Measurements from ENCODE around the gene ACOD1. TPM values are rescaled to one million over a fixed set of nuclear protein-coding genes. Genes with fewer than 3 reads are reported as not detected.

The ACOD1 gene
- total and polyA plus RNA-seq, 4 donors, result not detected

- no peaks in the 10 kb centered on the region for H3K4me1 ChIP-seq (ENCODE audit: control insufficient read depth in 1 of 2, insufficient read depth in 2 of 2, low read length in 2 of 2)
- H3K27me3 ChIP-seq (ENCODE audit: control insufficient read depth in 1 of 2, insufficient read depth in 2 of 2, low read length in 1 of 2), result no peaks in the 10 kb centered on the region
- DNase-seq (no peak), ATAC-seq (ENCODE audit: low FRiP score) (no peak)
- no peak overlapping the region for H3K4me3 ChIP-seq (ENCODE audit: low read length in 2 of 2)
- no peak overlapping the region for H3K27ac ChIP-seq (ENCODE audit: low read depth in 1 of 2, low read length in 2 of 2)
- intact Hi-C loops (cut with DNase I), result no loop called here
- WGBS, 2 donors, result 76 to 83% methylated on average over 1 of the region's 1 CpG
- no peaks in the 10 kb centered on the region for H3K36me3 ChIP-seq (ENCODE audit: control insufficient read depth in 1 of 2, insufficient read depth in 2 of 2, low read length in 1 of 2)
- H3K9me3 ChIP-seq (ENCODE audit: control insufficient read depth, low read length), result no peaks in the 10 kb centered on the region
Measured at GRCh38 chr13:76925115-76925514, 23.2 kb upstream of the ACOD1 start.

GRCh38 chr13:76927955-76928354 is 20.4 kb upstream of the ACOD1 start:
- Histone ChIP-seq H3K4me1 (ENCODE audit: control insufficient read depth in 1 of 2, insufficient read depth in 2 of 2, low read length in 2 of 2) (no peaks in the 10 kb centered on the region), H3K4me3 (ENCODE audit: low read length in 2 of 2) (no peak overlapping the region), H3K27ac (ENCODE audit: low read depth in 1 of 2, low read length in 2 of 2) (no peak overlapping the region), H3K9me3 (ENCODE audit: control insufficient read depth, low read length) (peaks cover 2% of the 10 kb centered on the region), H3K36me3 (ENCODE audit: control insufficient read depth in 1 of 2, insufficient read depth in 2 of 2, low read length in 1 of 2) (no peaks in the 10 kb centered on the region), H3K27me3 (ENCODE audit: control insufficient read depth in 1 of 2, insufficient read depth in 2 of 2, low read length in 1 of 2) (no peaks in the 10 kb centered on the region)
- DNase-seq (no peak), ATAC-seq (ENCODE audit: low FRiP score) (no peak)
- 87 to 91% methylated on average over 5 of the region's 5 CpGs for WGBS, 2 donors
- intact Hi-C loops (cut with DNase I), result no loop called here

GRCh38 chr13:76928456-76928855 is 19.9 kb upstream of the ACOD1 start:
- intact Hi-C loops (cut with DNase I), result no loop called here
- peaks cover 2% of the 10 kb centered on the region for H3K9me3 ChIP-seq (ENCODE audit: control insufficient read depth, low read length)
- no peaks in the 10 kb centered on the region for H3K27me3 ChIP-seq (ENCODE audit: control insufficient read depth in 1 of 2, insufficient read depth in 2 of 2, low read length in 1 of 2)
- no peaks in the 10 kb centered on the region for H3K36me3 ChIP-seq (ENCODE audit: control insufficient read depth in 1 of 2, insufficient read depth in 2 of 2, low read length in 1 of 2)
- ATAC-seq (ENCODE audit: low FRiP score), result no peak
- no peaks in the 10 kb centered on the region for H3K4me1 ChIP-seq (ENCODE audit: control insufficient read depth in 1 of 2, insufficient read depth in 2 of 2, low read length in 2 of 2)
- H3K27ac ChIP-seq (ENCODE audit: low read depth in 1 of 2, low read length in 2 of 2), result no peak overlapping the region
- no peak for DNase-seq
- H3K4me3 ChIP-seq (ENCODE audit: low read length in 2 of 2), result no peak overlapping the region
- 89 to 92% methylated on average over 3 of the region's 3 CpGs for WGBS, 2 donors

GRCh38 chr13:76929320-76929719 is 19.0 kb upstream of the ACOD1 start:
- Histone ChIP-seq H3K36me3 (ENCODE audit: control insufficient read depth in 1 of 2, insufficient read depth in 2 of 2, low read length in 1 of 2) (no peaks in the 10 kb centered on the region), H3K4me1 (ENCODE audit: control insufficient read depth in 1 of 2, insufficient read depth in 2 of 2, low read length in 2 of 2) (no peaks in the 10 kb centered on the region), H3K27me3 (ENCODE audit: control insufficient read depth in 1 of 2, insufficient read depth in 2 of 2, low read length in 1 of 2) (no peaks in the 10 kb centered on the region), H3K9me3 (ENCODE audit: control insufficient read depth, low read length) (peaks cover 2% of the 10 kb centered on the region), H3K27ac (ENCODE audit: low read depth in 1 of 2, low read length in 2 of 2) (no peak overlapping the region), H3K4me3 (ENCODE audit: low read length in 2 of 2) (no peak overlapping the region)
- ATAC-seq (ENCODE audit: low FRiP score), result no peak
- no peak for DNase-seq
- intact Hi-C loops (cut with DNase I), result no loop called here
- WGBS, 2 donors, result 94 to 95% methylated on average over 8 of the region's 8 CpGs

- ATAC-seq (ENCODE audit: low FRiP score), result no peak
- no peak overlapping the region for H3K4me3 ChIP-seq (ENCODE audit: low read length in 2 of 2)
- peaks cover 2% of the 10 kb centered on the region for H3K9me3 ChIP-seq (ENCODE audit: control insufficient read depth, low read length)
- intact Hi-C loops (cut with DNase I), result no loop called here
- H3K36me3 ChIP-seq (ENCODE audit: control insufficient read depth in 1 of 2, insufficient read depth in 2 of 2, low read length in 1 of 2), result no peaks in the 10 kb centered on the region
- H3K27ac ChIP-seq (ENCODE audit: low read depth in 1 of 2, low read length in 2 of 2), result no peak overlapping the region
- no peaks in the 10 kb centered on the region for H3K27me3 ChIP-seq (ENCODE audit: control insufficient read depth in 1 of 2, insufficient read depth in 2 of 2, low read length in 1 of 2)
- 60 to 62% methylated on average over 2 of the region's 2 CpGs for WGBS, 2 donors
- no peaks in the 10 kb centered on the region for H3K4me1 ChIP-seq (ENCODE audit: control insufficient read depth in 1 of 2, insufficient read depth in 2 of 2, low read length in 2 of 2)
- no peak for DNase-seq
Measured at GRCh38 chr13:76929851-76930374, 18.4 kb upstream of the ACOD1 start.

GRCh38 chr13:76932076-76932475 is 16.2 kb upstream of the ACOD1 start:
- Histone ChIP-seq H3K4me3 (ENCODE audit: low read length in 2 of 2) (no peak overlapping the region), H3K27me3 (ENCODE audit: control insufficient read depth in 1 of 2, insufficient read depth in 2 of 2, low read length in 1 of 2) (no peaks in the 10 kb centered on the region), H3K36me3 (ENCODE audit: control insufficient read depth in 1 of 2, insufficient read depth in 2 of 2, low read length in 1 of 2) (no peaks in the 10 kb centered on the region), H3K9me3 (ENCODE audit: control insufficient read depth, low read length) (peaks cover 2% of the 10 kb centered on the region), H3K27ac (ENCODE audit: low read depth in 1 of 2, low read length in 2 of 2) (no peak overlapping the region), H3K4me1 (ENCODE audit: control insufficient read depth in 1 of 2, insufficient read depth in 2 of 2, low read length in 2 of 2) (no peaks in the 10 kb centered on the region)
- DNase-seq (no peak), ATAC-seq (ENCODE audit: low FRiP score) (no peak)
- 70 to 78% methylated on average over 4 of the region's 4 CpGs for WGBS, 2 donors
- intact Hi-C loops (cut with DNase I), result no loop called here

GRCh38 chr13:76934671-76935070 is 13.6 kb upstream of the ACOD1 start:
- intact Hi-C loops (cut with DNase I), result no loop called here
- DNase-seq, result no peak
- 97 to 98% methylated on average over 1 of the region's 1 CpG for WGBS, 2 donors
- no peak for ATAC-seq (ENCODE audit: low FRiP score)
- no peak overlapping the region for H3K4me3 ChIP-seq (ENCODE audit: low read length in 2 of 2)
- no peak overlapping the region for H3K27ac ChIP-seq (ENCODE audit: low read depth in 1 of 2, low read length in 2 of 2)
- H3K27me3 ChIP-seq (ENCODE audit: control insufficient read depth in 1 of 2, insufficient read depth in 2 of 2, low read length in 1 of 2), result no peaks in the 10 kb centered on the region
- peaks cover 0 to 2% of the 10 kb centered on the region in 2 donors for H3K4me1 ChIP-seq (ENCODE audit: control insufficient read depth in 1 of 2, insufficient read depth in 2 of 2, low read length in 2 of 2)
- H3K9me3 ChIP-seq (ENCODE audit: control insufficient read depth, low read length), result peaks cover 2% of the 10 kb centered on the region
- H3K36me3 ChIP-seq (ENCODE audit: control insufficient read depth in 1 of 2, insufficient read depth in 2 of 2, low read length in 1 of 2), result no peaks in the 10 kb centered on the region

GRCh38 chr13:76936763-76937162 is 11.5 kb upstream of the ACOD1 start:
- H3K4me1 ChIP-seq (ENCODE audit: control insufficient read depth in 1 of 2, insufficient read depth in 2 of 2, low read length in 2 of 2), result peaks cover 0 to 2% of the 10 kb centered on the region in 2 donors
- intact Hi-C loops (cut with DNase I), result no loop called here
- ATAC-seq (ENCODE audit: low FRiP score) (no peak), DNase-seq (no peak)
- 95% methylated on average over 2 of the region's 2 CpGs for WGBS, 2 donors
- no peaks in the 10 kb centered on the region for H3K9me3 ChIP-seq (ENCODE audit: control insufficient read depth, low read length)
- no peak overlapping the region for H3K4me3 ChIP-seq (ENCODE audit: low read length in 2 of 2)
- no peaks in the 10 kb centered on the region for H3K36me3 ChIP-seq (ENCODE audit: control insufficient read depth in 1 of 2, insufficient read depth in 2 of 2, low read length in 1 of 2)
- H3K27me3 ChIP-seq (ENCODE audit: control insufficient read depth in 1 of 2, insufficient read depth in 2 of 2, low read length in 1 of 2), result no peaks in the 10 kb centered on the region
- H3K27ac ChIP-seq (ENCODE audit: low read depth in 1 of 2, low read length in 2 of 2), result no peak overlapping the region

GRCh38 chr13:76937281-76937820 is 11.0 kb upstream of the ACOD1 start:
- DNase-seq (peak in 1 of 2 donors; percentile 61), ATAC-seq (ENCODE audit: low FRiP score) (peak; percentile 44)
- H3K9me3 ChIP-seq (ENCODE audit: control insufficient read depth, low read length), result no peaks in the 10 kb centered on the region
- no peaks in the 10 kb centered on the region for H3K27me3 ChIP-seq (ENCODE audit: control insufficient read depth in 1 of 2, insufficient read depth in 2 of 2, low read length in 1 of 2)
- H3K4me1 ChIP-seq (ENCODE audit: control insufficient read depth in 1 of 2, insufficient read depth in 2 of 2, low read length in 2 of 2), result peaks cover 0 to 2% of the 10 kb centered on the region in 2 donors
- no peaks in the 10 kb centered on the region for H3K36me3 ChIP-seq (ENCODE audit: control insufficient read depth in 1 of 2, insufficient read depth in 2 of 2, low read length in 1 of 2)
- H3K27ac ChIP-seq (ENCODE audit: low read depth in 1 of 2, low read length in 2 of 2), result no peak overlapping the region
- intact Hi-C loops (cut with DNase I), result no loop called here
- no peak overlapping the region for H3K4me3 ChIP-seq (ENCODE audit: low read length in 2 of 2)
- 17 to 26% methylated on average over 2 of the region's 2 CpGs for WGBS, 2 donors

Data from aorta (tissue), 5 donors.